NCI-H526 treated with DMSO at 0.1 percent for 48 hours (cell line): ENCODE data around the gene KIAA1217.
"Not testable (repeated sequence)": the region's sequence is repeated elsewhere in the genome, so short reads cannot be mapped to it uniquely, and the experiment has no call there.

Experiments used
- DNase-seq: peaks from one replicate; lab custom pipeline; 2025; lab: John Stamatoyannopoulos, UW

The KIAA1217 gene

DNA sequence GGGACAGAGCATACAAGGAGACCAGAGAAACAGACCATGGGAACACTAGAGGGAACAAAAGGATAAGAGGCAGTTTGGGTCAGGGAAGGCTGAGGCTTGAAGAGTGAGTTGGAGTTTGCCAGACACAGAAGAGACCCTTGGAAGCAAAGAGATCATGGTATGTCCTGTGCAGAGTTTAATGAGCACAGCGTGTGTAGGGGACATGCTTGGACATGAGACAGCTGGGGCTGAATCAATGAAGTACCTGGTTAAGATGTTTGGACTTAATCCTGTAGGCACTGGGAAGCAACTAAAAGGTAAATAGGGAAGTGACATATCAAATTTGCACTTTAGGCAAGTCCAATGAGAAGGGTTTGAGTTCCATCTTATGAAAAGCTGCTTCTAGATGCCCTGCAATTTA, 79.6 kb downstream of the KIAA1217 start:
- no peak for DNase-seq

DNA sequence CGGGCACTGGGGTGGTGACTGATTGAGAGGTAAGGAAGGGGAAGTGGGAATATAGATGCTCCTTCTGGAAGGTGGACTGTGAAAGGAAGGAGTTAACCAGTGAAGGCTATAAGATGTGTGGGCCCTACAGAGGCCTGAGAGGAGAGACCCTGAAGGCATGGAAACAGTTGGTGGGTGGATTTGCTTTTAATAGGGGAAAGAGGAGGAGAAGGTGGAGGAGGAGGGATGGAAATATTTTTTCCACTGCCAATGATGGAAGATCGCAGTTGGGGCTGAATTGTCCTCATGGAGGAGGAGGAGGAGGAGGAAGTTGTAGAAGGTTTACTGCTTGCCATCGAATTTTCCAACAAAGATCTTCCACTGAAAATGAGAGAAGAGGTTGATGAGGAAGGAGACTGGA, 80.3 kb downstream of the KIAA1217 start:
- no peak for DNase-seq

- DNase-seq: no peak
These were observed 83.7 kb downstream of the KIAA1217 start for GRCh38 chr10:24292304-24293293.

GRCh38 chr10:24299578-24300260, 90.8 kb downstream of the KIAA1217 start:
- no peak for DNase-seq

DNA sequence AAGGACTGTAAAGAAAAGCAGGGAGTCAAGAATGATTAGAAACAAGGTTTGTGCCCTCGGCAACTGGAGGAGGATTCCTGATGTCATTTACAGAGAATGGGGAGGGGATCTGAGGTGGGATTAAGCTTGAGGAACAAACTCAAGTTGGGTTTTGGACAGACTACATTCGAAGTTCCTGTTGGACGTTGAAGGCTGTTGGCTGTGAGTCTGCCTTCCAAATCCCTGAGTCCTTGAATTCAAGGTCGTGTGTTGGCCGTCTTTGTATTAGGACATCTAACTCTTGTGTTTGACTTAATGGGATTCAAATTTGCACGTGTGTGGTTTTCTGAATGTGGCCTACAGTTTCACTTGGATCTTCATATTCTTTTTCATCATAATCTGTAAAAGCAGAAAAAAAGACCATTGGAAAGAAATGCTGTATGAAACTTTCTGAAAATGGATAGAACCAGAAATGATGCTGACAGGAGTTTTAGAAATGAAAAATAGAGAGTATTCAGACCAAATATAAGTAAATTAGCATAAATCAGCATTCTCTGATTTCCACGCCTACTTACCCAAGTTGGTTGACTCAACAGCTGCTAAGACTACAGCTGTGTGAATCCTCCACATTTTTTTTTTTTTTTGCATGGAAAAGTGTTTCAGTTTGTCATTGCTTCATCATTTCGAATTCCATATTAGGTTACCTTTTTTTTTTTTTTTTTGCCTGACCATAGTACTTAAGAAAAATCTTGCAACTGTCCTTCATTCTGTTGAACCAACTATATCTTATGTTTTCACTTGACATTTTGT, 94.8 kb downstream of the KIAA1217 start:
- DNase-seq: no peak

DNA sequence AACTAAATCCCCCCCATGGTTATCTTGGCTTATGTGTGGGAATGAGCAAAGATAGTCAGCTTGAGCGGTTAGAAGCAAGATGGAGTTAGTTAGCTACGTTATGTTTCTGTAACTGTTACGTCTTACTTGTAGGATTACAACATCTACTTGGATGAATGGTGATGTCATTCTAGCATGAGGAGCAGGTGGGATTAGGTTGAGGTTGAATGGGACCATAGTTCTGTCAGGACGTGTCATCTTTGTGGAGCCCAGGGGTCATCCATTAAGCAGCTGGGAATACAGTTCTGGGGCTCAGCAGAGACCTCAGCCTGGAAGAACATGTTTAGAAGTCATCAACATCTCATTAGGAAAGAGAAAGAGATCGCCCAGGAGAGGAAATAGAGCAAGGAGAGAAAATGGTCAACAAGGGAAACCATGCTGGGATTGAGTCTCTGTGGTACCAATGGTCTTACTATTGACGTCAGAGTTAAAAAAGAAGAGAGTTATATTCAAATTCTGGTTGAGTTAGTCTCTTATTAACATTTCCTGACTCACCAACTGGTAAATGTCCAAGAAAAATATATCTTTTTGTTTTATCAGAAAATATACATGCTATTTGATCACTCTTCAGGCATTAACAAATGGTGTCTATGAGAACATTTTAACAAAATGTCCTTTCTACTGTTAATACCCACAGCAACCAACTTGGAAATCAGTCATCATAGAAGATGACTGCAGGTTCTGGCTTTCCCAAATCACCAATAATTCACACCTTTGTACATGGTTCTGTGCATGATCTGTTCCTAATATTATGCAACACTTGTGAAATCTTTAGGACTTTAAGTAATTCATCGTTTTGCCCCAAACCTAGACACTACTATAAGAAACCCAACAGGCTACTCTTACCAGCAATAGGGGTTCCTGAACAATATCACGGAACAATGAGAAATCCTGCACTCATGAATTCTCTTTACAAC, 96.9 kb downstream of the KIAA1217 start:
- no peak for DNase-seq

DNA sequence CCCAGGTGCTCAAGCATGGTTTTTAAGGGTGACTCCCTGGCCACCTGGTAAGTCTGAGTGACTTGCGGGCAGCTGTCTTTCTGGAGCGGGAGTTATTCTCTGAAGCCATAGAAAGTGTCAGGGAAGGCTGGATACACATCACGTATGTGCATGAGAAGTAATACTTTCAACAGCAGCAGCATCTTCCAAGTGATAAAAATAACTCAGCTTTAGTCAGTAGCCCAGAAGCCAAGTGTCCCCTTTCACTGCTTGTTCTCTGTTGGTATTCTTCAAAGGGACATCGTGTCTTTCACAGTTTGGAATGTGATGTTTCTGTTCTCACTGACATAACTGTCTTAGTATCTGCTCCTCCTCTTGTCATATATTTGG, 97.6 kb downstream of the KIAA1217 start:
- no peak for DNase-seq

DNA sequence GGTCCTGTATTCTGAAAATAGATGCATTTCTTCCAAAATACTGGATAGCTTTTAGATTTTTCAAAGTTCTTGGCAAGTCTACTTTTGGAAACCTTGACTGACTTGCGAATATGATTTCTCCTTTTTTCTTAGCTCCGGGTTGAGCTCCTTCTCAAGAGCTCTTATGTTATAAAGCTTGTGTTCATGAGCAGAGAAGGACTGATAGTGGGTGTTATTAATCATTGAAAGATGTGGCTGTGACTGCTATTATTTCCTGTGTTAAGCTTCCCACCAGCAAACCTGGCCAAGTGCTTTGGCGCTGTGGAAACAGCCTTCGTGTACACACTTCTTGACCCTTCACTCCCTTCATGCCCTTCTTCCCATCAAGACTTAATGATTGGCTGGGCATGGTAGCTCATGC, 98.2 kb downstream of the KIAA1217 start:
- no peak for DNase-seq

DNA sequence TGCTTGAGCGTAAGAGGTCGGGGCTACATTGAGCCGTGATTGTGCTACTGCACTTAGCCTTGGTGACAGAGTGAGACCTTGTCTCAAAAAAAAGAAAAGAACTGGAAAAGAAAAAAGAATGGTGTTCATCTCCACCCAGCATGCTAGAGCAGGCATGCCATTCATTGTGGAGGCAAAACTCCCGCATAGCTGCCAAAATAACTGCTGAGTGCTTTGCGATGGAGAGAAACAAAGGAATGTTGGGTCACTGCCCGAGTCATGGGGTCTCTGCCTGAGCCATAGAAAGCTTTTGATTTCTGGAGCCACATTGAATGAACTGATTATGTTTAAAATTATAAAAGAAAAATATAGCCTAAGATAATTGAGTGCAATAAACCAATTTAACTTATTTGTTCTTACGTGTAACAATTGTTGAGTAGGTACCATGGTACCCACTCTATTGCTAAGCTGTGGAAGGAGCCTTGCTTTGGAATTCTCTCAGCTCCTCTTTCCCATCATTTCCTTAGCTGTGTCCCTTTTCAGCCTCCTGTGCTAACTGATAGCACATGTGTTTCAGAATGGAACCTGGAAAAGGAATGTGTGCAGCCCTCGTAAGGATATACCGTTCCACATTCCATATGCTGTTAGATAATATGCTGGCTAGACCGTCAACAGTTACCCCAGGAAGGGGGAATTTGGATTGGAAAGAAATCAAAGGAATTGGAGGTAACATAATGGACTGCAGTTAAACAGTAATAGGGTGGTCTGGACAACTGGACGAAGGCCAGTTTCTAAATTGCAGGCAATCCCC, 99.0 kb downstream of the KIAA1217 start:
- DNase-seq: no peak

DNA sequence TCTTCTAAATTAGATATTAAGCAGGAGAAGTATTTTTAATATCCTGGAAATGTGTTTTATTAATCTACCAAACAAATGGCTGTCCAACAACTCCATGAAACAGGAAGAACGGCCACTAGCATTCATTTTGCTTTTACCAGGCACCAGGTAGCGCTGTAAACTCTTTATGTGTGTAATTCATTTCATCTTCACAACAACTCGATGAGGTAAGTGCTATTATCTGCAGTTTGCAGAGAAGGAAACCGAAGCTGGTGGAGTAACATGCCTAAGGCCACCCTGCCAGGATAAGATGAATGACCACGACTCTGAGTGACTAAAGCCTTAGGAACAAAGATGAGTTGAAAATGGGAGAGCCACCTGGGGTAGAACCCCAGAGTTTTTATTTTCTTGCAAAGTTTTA, 101.2 kb downstream of the KIAA1217 start:
- DNase-seq: no peak

DNA sequence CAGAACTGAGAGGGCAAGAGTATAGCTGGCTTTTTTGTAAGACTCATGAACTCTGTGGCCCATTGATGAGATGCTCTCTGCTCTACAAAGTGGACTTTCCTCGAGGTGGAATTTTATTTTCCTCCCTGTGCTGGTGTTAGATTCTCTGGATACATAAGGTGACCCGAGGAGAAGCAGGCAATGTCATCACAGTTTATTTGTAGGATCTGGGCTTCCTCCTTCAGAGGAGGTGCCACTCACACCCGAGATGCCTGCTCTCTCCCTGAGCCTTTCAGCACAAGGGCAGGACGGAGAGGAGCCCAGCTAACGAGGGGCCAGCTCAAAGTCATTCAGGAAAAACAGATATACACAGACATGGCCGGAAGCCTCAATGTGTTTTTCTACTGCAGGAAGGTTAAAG, 103.0 kb downstream of the KIAA1217 start:
- no peak for DNase-seq

GRCh38 chr10:24313283-24313682, 104.3 kb downstream of the KIAA1217 start:
- no peak for DNase-seq

DNA sequence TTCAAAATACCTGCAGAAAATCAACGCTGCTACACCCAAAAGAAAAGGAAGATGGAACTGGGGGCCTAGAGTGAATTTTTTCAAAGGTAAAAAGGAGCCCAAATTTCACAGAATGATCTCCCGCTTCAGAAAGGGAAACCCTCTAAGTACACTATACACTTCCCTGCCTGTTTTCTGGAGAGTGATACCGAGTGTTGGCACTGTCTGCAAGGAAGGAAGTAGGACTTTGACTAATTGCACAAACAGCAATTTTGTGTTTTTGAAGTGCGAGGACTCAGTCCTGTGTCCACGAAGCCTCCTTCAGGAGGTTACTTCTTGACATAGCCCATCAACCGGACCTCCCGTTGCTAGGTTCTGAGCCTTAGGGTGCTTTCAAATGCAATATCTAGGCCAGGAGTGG, 106.3 kb downstream of the KIAA1217 start:
- DNase-seq: no peak

DNA sequence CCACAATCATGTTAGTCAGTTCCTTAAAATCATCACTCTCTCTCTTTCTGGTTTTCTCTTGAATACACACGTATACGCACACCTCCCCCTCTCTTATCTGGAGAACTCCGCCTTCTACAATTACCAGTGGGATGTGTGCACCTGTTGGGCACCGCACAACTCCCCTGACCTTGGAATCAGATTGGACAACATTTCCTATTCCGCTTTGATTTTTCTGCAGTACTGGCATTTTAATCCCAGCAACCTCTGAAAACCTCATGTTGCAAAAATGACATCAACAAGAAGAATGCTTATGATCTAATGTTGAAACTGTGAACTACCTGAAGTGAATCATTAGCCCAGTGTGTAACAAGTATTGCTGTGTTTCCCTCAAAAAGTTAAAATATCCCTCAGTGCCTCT, 109.6 kb downstream of the KIAA1217 start:
- DNase-seq: no peak

GRCh38 chr10:24320373-24320772, 111.4 kb downstream of the KIAA1217 start:
- DNase-seq: no peak

- no peak for DNase-seq
These were observed 115.7 kb downstream of the KIAA1217 start for GRCh38 chr10:24324651-24325050.

DNA sequence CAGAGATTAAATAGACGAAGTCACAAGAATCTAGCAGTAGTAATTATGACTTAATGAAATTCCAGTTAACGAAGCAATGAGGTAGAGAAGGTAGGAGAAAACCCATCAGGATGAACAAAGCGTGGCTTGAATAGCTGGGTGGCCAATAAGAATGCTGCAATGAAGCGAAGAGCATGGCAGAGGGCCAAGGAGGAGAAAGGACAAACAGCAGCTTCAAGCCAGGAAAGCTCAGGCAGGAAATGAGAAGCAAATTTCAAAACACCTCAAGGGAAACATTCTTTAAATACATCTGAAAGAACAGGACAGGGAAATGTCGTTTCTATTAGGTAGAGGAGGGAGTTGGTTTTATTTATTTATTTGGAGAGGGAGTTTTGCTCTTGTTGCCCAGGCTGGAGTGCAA, 122.5 kb downstream of the KIAA1217 start:
- DNase-seq: no peak

- no peak for DNase-seq
These were observed 124.8 kb downstream of the KIAA1217 start for GRCh38 chr10:24333736-24334135.

DNA sequence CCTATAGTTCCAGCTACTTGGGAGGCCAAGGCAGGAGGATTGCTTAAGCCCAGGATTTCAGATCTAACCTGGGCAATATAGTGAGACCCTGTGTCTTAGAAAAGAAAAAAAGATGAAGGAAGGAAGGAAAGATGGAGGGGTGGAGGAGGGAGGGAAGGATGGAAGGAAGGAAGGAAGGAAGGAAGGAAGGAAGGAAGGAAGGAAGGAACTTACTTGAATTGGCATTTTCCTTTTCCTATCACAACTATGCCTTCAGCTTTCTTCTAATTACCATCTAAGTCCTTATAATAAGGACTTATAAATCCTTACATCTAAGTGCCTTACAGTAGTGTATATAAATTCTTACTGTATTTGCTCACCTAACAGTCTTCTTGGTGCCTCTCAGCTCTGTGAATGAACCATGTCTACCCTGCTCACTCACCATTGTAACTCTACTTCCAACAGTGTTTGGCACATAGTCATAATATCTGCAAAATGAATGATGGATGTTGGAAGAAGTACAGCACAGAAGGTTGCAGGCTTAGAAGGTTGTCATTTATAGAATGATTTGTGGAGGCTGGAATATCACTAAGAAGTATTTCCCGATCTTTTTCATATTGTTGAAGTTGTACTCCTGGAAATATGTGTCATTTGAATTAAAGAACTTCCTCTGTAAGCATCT, 125.5 kb downstream of the KIAA1217 start:
- DNase-seq: no peak

- DNase-seq: not testable (repeated sequence)
These were observed 128.8 kb downstream of the KIAA1217 start for GRCh38 chr10:24337723-24338122.
